ENCODE results near the gene CRYGN.

DNA sequence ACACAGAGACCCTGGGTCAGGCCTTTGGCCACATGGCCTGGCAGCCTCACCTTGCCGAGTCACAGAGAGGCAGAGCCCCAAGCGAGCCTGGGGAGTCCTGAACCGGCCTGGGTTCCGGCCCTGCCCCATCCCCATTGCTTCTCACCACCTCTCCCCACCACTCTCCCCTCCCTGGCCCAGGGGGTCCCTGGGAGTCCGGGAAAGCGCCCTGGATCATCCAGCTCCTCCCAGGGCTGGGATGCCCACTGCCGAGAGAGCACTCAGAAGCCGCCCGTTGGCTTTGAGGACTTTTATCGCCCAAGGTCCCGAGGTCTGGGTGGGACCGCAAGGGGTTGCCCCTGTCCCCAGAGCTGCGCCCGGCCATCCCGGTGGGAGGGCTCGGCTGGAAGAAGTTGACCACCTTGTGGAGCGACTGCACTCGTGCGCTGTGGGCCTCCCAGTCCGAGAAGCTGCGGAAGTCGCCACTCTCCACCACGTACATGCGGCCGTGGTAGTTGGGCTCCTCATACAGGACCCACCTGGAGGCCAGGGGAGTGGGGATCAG is 8.1 kb downstream of the CRYGN start:
- TF ChIP-seq ERF (CRISPR knock-in tag; IDR thresholded peaks at IDR 0.05), result no peak
- TF ChIP-seq, protein P1, sequence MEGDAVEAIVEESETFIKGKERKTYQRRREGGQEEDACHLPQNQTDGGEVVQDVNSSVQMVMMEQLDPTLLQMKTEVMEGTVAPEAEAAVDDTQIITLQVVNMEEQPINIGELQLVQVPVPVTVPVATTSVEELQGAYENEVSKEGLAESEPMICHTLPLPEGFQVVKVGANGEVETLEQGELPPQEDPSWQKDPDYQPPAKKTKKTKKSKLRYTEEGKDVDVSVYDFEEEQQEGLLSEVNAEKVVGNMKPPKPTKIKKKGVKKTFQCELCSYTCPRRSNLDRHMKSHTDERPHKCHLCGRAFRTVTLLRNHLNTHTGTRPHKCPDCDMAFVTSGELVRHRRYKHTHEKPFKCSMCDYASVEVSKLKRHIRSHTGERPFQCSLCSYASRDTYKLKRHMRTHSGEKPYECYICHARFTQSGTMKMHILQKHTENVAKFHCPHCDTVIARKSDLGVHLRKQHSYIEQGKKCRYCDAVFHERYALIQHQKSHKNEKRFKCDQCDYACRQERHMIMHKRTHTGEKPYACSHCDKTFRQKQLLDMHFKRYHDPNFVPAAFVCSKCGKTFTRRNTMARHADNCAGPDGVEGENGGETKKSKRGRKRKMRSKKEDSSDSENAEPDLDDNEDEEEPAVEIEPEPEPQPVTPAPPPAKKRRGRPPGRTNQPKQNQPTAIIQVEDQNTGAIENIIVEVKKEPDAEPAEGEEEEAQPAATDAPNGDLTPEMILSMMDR (IDR thresholded peaks at IDR 0.05 in 2 of 3, conservative IDR thresholded peaks at IDR 0.05 in 1 of 3; ENCODE audit: insufficient read depth in 2 of 3, low read depth in 1 of 3, low read length in 3 of 3), result no peak
- TF ChIP-seq, protein P2, sequence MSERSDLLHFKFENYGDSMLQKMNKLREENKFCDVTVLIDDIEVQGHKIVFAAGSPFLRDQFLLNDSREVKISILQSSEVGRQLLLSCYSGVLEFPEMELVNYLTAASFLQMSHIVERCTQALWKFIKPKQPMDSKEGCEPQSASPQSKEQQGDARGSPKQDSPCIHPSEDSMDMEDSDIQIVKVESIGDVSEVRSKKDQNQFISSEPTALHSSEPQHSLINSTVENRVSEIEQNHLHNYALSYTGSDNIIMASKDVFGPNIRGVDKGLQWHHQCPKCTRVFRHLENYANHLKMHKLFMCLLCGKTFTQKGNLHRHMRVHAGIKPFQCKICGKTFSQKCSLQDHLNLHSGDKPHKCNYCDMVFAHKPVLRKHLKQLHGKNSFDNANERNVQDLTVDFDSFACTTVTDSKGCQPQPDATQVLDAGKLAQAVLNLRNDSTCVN (CRISPR knock-in tag; IDR thresholded peaks at IDR 0.05), result no peak
- no peak for TF ChIP-seq HNRNPK (IDR thresholded peaks at IDR 0.05; ENCODE audit: low read depth, low read length, poor library complexity, severe bottlenecking)
- TF ChIP-seq HNRNPH1 (optimal IDR thresholded peaks at IDR 0.05; ENCODE audit: low read depth, low read length), result no peak
- TF ChIP-seq FOXA1 (IDR thresholded peaks at IDR 0.05; ENCODE audit: borderline replicate concordance), result no peak
- no peak for TF ChIP-seq NFYB (IDR thresholded peaks at IDR 0.05; ENCODE audit: extremely low read depth, insufficient read length)
- no peak for TF ChIP-seq RHOXF2B (CRISPR knock-in tag; conservative IDR thresholded peaks at IDR 0.05)
- TF ChIP-seq LARP7 (IDR thresholded peaks at IDR 0.05), result no peak
- TF ChIP-seq, protein P3, sequence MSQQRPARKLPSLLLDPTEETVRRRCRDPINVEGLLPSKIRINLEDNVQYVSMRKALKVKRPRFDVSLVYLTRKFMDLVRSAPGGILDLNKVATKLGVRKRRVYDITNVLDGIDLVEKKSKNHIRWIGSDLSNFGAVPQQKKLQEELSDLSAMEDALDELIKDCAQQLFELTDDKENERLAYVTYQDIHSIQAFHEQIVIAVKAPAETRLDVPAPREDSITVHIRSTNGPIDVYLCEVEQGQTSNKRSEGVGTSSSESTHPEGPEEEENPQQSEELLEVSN (IDR thresholded peaks at IDR 0.05; ENCODE audit: borderline replicate concordance in 1 of 2, extremely low read depth in 1 of 2, insufficient read depth in 1 of 2, insufficient read length in 1 of 2, low read depth in 1 of 2, low read length in 1 of 2, poor library complexity in 1 of 2, severe bottlenecking in 1 of 2), result no peak
